Tibial artery (tissue), 4 donors: ENCODE measurements around the gene DIAPH3.
"Not testable (repeated sequence)": the region's sequence is repeated elsewhere in the genome, so short reads cannot be mapped to it uniquely, and the experiment has no call there.

Experiments used
- DNase-seq, 2 donors: peaks; one replicate each; pipeline ENCODE4 v3.0.0-alpha.2; 2019
- H3K27ac ChIP-seq, 2 donors: fragments of 200-600 bp; sonication (generic) in 1 of 2; 1 replicate in 1 of 2; 2 replicates in 1 of 2; pipeline ENCODE4 v1.5.1; 2018 to 2019; ENCODE audit warnings: mild to moderate bottlenecking in 1 of 2
- H3K27me3 ChIP-seq, 2 donors: fragments of 200-600 bp; sonication (generic) in 1 of 2; one replicate each; pipeline versions ENCODE4 v1.5.1 to v1.6.0; 2016 to 2019
- H3K36me3 ChIP-seq, 3 donors: fragments of 200-600 bp; sonication (generic) in 2 of 3; one replicate each; pipeline ENCODE4 v1.5.1; 2016 to 2019; ENCODE audit warnings: mild to moderate bottlenecking in 2 of 3
- H3K4me1 ChIP-seq, 4 donors: fragments of 200-600 bp; sonication (generic) in 2 of 4; 1 replicate in 3 of 4; 2 replicates in 1 of 4; pipeline ENCODE4 v1.5.1; 2016 to 2019
- H3K4me3 ChIP-seq, 2 donors: fragments of 200-600 bp; sonication (generic) in 1 of 2; 1 replicate in 1 of 2; 2 replicates in 1 of 2; pipeline ENCODE4 v1.5.1; 2018 to 2019; ENCODE audit warnings: mild to moderate bottlenecking in 2 of 2
- H3K9me3 ChIP-seq, 3 donors: fragments of 200-600 bp; sonication (generic) in 1 of 3; one replicate each; pipeline ENCODE4 v1.5.1; 2016 to 2019
- CTCF ChIP-seq, 2 experiments: fragments of 200-600 bp in 1 of 2; fragments of 450-650 bp in 1 of 2; IDR thresholded peaks; one replicate each; pipeline ENCODE4 v1.5.1; 2017 to 2019; ENCODE audit warnings: antibody characterized with exemption in 2 of 2, mild to moderate bottlenecking in 1 of 2, moderate library complexity in 1 of 2
- intact Hi-C: fragments of 100-400 bp; cut with DNase I; formaldehyde crosslinking; loops from one replicate; pipeline ENCODE4 v1.15.0; 2023; ENCODE audit warnings: low total_unique reads

DIAPH3 gene

GRCh38 chr13:60201286-60201685 is 37.6 kb upstream of the DIAPH3 start:
- Histone ChIP-seq H3K4me1 (no peaks in the 10 kb centered on the region), H3K4me3 (no peak overlapping the region), H3K27ac (no peak overlapping the region), H3K9me3 (no peaks in the 10 kb centered on the region), H3K36me3 (no peaks in the 10 kb centered on the region), H3K27me3 (no peaks in the 10 kb centered on the region)
- intact Hi-C loops, result no loop called here
- no peak for TF ChIP-seq CTCF (IDR thresholded peaks at IDR 0.05)
- no peak for DNase-seq

- not testable (repeated sequence) for H3K4me3 ChIP-seq
Measured at GRCh38 chr13:60195893-60196292, 32.2 kb upstream of the DIAPH3 start.

DNA sequence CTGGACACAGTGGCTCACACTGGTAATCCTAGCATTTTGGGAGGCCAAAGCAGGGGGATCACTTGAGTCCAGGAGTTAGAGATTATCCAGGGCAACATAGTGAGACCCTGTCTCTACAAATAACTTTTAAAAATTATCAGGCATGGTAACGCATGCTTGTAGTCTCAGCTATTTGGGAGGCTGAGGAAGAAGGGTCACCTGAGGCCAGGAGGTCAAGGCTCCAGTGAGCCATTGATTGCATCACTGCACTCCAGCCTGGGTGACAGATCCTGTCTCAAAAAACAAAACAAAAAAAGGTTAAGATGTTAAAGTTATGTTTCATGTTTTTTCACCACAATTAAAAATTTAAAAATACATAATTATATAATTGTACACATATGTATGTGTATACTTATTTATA is 19.2 kb upstream of the DIAPH3 start:
- H3K4me1 ChIP-seq, result no peaks in the 10 kb centered on the region
- TF ChIP-seq CTCF (IDR thresholded peaks at IDR 0.05), result no peak
- no peak overlapping the region for H3K27ac ChIP-seq
- no peak for DNase-seq
- H3K9me3 ChIP-seq, result no peaks in the 10 kb centered on the region
- no peaks in the 10 kb centered on the region for H3K27me3 ChIP-seq
- no peak overlapping the region for H3K4me3 ChIP-seq
- intact Hi-C loops, result no loop called here
- no peaks in the 10 kb centered on the region for H3K36me3 ChIP-seq

More at GRCh38 chr13:60195893-60196292, 32.2 kb upstream of the DIAPH3 start:
- DNase-seq, intact Hi-C loops, H3K27me3 ChIP-seq, H3K27ac ChIP-seq, H3K36me3 ChIP-seq, H3K4me1 ChIP-seq, H3K9me3 ChIP-seq: not testable (repeated sequence)

DNA sequence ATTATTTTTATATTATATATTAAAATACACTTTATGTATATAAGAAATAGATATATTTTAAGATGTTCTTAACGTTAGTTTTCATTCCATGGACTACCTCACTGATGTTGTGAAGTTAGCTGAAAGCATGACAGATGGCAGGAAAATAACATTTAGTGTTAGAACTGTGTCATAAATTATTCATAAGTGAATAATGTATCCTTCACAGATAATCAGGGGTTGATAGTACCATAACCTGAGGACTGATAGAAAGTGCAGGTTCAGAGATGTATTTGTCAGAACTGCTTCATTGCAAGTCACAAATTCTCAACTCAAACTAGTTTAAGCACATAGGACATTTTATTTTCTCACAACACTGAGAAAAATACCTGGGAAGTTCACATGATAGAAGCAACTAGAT is 14.6 kb upstream of the DIAPH3 start:
- Histone ChIP-seq H3K36me3 (no peaks in the 10 kb centered on the region), H3K27me3 (no peaks in the 10 kb centered on the region), H3K9me3 (no peaks in the 10 kb centered on the region), H3K4me1 (no peaks in the 10 kb centered on the region), H3K4me3 (no peak overlapping the region), H3K27ac (no peak overlapping the region)
- DNase-seq, result no peak
- intact Hi-C loops, result no loop called here
- TF ChIP-seq CTCF (IDR thresholded peaks at IDR 0.05), result no peak

DNA sequence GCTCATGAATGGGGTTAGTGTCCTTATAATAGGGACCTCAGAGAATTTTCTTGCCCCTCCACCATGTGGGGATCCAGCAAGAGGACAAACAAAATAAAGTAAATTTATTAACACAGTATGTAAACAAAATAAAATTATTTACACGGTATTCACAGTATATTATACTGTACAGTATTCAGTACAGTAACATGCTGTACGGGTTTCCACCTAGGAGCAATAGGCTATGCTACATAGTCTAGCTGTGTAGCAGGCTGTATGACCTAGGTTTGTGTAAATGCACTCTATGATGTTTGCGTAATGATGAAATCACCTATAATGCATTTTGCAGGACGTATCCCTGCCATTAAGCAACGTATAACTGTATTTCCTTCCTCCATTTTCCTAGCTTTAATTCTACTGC is 11.8 kb upstream of the DIAPH3 start:
- intact Hi-C loops, result no loop called here
- no peaks in the 10 kb centered on the region for H3K27me3 ChIP-seq
- H3K4me1 ChIP-seq, result no peaks in the 10 kb centered on the region
- H3K36me3 ChIP-seq, result no peaks in the 10 kb centered on the region
- no peak for TF ChIP-seq CTCF (IDR thresholded peaks at IDR 0.05)
- H3K27ac ChIP-seq, result no peak overlapping the region
- no peak for DNase-seq
- no peak overlapping the region for H3K4me3 ChIP-seq
- H3K9me3 ChIP-seq, result no peaks in the 10 kb centered on the region

DNA sequence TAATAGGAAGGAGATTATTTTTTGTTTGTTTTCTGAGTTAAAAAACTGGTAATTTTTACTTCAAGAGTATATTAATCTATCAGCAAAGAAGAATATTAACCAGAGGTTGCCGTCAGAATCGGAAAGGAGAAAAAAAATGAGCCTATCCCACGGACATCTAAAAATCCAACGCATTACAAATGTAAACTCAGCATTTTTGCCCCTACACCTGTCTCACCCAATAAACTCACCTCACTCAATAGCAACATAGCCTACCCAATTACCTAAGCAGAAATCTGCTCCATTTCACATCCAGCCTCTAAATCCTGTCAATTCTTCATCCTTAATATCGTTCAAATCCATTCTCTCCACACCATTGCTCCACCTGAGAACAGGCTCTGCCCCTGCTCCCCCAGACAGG is 10.4 kb upstream of the DIAPH3 start:
- no peak for TF ChIP-seq CTCF (IDR thresholded peaks at IDR 0.05)
- intact Hi-C loops, result no loop called here
- no peaks in the 10 kb centered on the region for H3K36me3 ChIP-seq
- no peaks in the 10 kb centered on the region for H3K9me3 ChIP-seq
- H3K4me3 ChIP-seq, result no peak overlapping the region
- no peak overlapping the region for H3K27ac ChIP-seq
- H3K4me1 ChIP-seq, result no peaks in the 10 kb centered on the region
- no peak for DNase-seq
- no peaks in the 10 kb centered on the region for H3K27me3 ChIP-seq
